PC-3 (cell line): Measurements from ENCODE around the gene TTC28. TPM values are rescaled to one million over a fixed set of nuclear protein-coding genes. Genes with fewer than 3 reads are reported as not detected.

ENCODE experiments used
- ATAC-seq: fragments of 200-7000 bp; cut with Tn5 transposase; 2 replicates; pipeline ENCODE4 v1.9.1; 2020; ENCODE audit warnings: mild to moderate bottlenecking, moderate library complexity
- BruUV-seq: library from RNA; stranded (reverse); fragments of 400-500 nt; replicated peaks from 2 replicates; lab custom pipeline; 2021; lab: Mats Ljungman, UMichigan
- CTCF ChIA-PET: fragments of 300-600 bp; sonication (Branson Sonifier 250); formaldehyde crosslinking; loops from one replicate; lab custom pipeline; 2022; ENCODE audit warnings: antibody characterized with exemption; lab: Charles Lee
- POLR2A ChIA-PET: fragments of 300-600 bp; sonication (Branson Sonifier 250); formaldehyde crosslinking; loops from one replicate; lab custom pipeline; 2022; ENCODE audit warnings: antibody characterized with exemption; ENCODE audit not compliant: unreplicated experiment; lab: Charles Lee
- DNase-seq: peaks from one replicate; pipeline ENCODE4 v3.0.0-alpha.2; 2015
- H2AFZ ChIP-seq: fragments of 300-600 bp; sonication (generic); 2 replicates; pipeline ENCODE4 v1.6.0; 2016; ENCODE audit warnings: antibody characterized with exemption, low read length
- H3F3A ChIP-seq: fragments of 300-600 bp; sonication (generic); one replicate; pipeline ENCODE4 v1.6.0; 2017; ENCODE audit warnings: antibody characterized with exemption, low read length, control low read depth, mild to moderate bottlenecking; ENCODE audit not compliant: unreplicated experiment
- H3K27ac ChIP-seq: fragments of 300-600 bp; sonication (generic); 2 replicates; pipeline ENCODE4 v1.5.1; 2016; ENCODE audit warnings: mild to moderate bottlenecking, low read length
- H3K27me3 ChIP-seq: fragments of 300-600 bp; sonication (generic); 2 replicates; pipeline ENCODE4 v1.6.1; 2016; ENCODE audit warnings: low read length, mixed read lengths
- H3K36me3 ChIP-seq: fragments of 300-600 bp; sonication (generic); 2 replicates; pipeline ENCODE4 v1.6.1; 2016; ENCODE audit warnings: low read depth, mixed run types, low read length, mixed read lengths
- H3K4me1 ChIP-seq: fragments of 300-600 bp; sonication (generic); 2 replicates; pipeline ENCODE4 v1.5.1; 2016; ENCODE audit warnings: low read length; ENCODE audit not compliant: insufficient read depth
- H3K4me2 ChIP-seq: fragments of 300-600 bp; sonication (generic); 2 replicates; pipeline ENCODE4 v1.6.0; 2016; ENCODE audit warnings: low read length
- H3K4me3 ChIP-seq: fragments of 300-600 bp; sonication (generic); 2 replicates; pipeline ENCODE4 v1.5.1; 2016; ENCODE audit warnings: mild to moderate bottlenecking, low read length, mixed read lengths
- H3K79me2 ChIP-seq: fragments of 300-600 bp; sonication (generic); 2 replicates; pipeline ENCODE4 v1.6.1; 2017; ENCODE audit warnings: low read length, mixed read lengths
- H3K9ac ChIP-seq: fragments of 300-600 bp; sonication (generic); 2 replicates; pipeline ENCODE4 v1.6.0; 2016; ENCODE audit warnings: mild to moderate bottlenecking, low read length
- H3K9me2 ChIP-seq: fragments of 300-600 bp; sonication (generic); replicated peaks from 2 replicates; pipeline ENCODE4 v1.6.1; 2016; ENCODE audit warnings: mixed run types, low read length, mixed read lengths
- H3K9me3 ChIP-seq: fragments of 300-600 bp; sonication (generic); 2 replicates; pipeline ENCODE4 v1.6.1; 2016; ENCODE audit warnings: low read length, mixed read lengths
- H4K20me1 ChIP-seq: fragments of 300-600 bp; sonication (generic); 2 replicates; pipeline ENCODE4 v1.6.1; 2016; ENCODE audit warnings: low read length, mixed read lengths
- CTCF ChIP-seq: fragments of 300-600 bp; sonication (generic); conservative IDR thresholded peaks from 2 replicates; pipeline ENCODE4 v1.5.1; 2017; ENCODE audit warnings: antibody characterized with exemption, low read depth, mild to moderate bottlenecking, low read length
- EZH2 ChIP-seq: fragments of 300-600 bp; sonication (generic); IDR thresholded peaks from one replicate; pipeline ENCODE4 v1.6.1; 2017; ENCODE audit warnings: antibody characterized with exemption, mild to moderate bottlenecking, low read length; ENCODE audit not compliant: unreplicated experiment
- EZH2phosphoT487 ChIP-seq: fragments of 300-600 bp; sonication (generic); IDR thresholded peaks from 2 replicates; pipeline ENCODE4 v1.6.1; 2018; ENCODE audit warnings: mild to moderate bottlenecking, antibody characterized with exemption, low read length, borderline replicate concordance
- intact Hi-C: fragments of 100-400 bp; cut with micrococcal nuclease; formaldehyde crosslinking; loops from 2 replicates; pipeline ENCODE4 v1.9.0; 2023
- total RNA-seq: library from RNA; depleted of rRNA; stranded (reverse); fragments of >200 nt; gene quantifications from 2 replicates; pipeline ENCODE4 v1.2.3, GENCODE V29; 2014

TTC28 gene
- total RNA-seq, 1 experiment from 2014 or later, result 6.3 TPM

- Histone ChIP-seq H3K4me2 (no peak overlapping the region), H3F3A (no peaks in the 10 kb centered on the region), H4K20me1 (0 out of 2 replicates have a peak, but pooled peaks cover 3% of the 10 kb centered on the region), H3K79me2 (no peaks in the 10 kb centered on the region), H3K36me3 (no peaks in the 10 kb centered on the region), H3K9ac (no peak overlapping the region), H3K9me2 (no peaks in the 10 kb centered on the region), H2AFZ (no peak overlapping the region), H3K27me3 (no peaks in the 10 kb centered on the region), H3K27ac (no peak overlapping the region), H3K4me3 (no peak overlapping the region), H3K4me1 (peaks cover 13% of the 10 kb centered on the region), H3K9me3 (no peaks in the 10 kb centered on the region)
- TF ChIP-seq EZH2phosphoT487 (no peak), CTCF (no peak), EZH2 (no peak)
- DNase-seq (no peak), ATAC-seq (no peak)
- CTCF ChIA-PET, result interaction anchor here (0.6 kb wide), 1 partner anchor 13 kb away, joined by 3 read pairs; no protein-coding TSS in a partner anchor
- POLR2A ChIA-PET, result interaction anchor here (0.5 kb wide), 2 partner anchors 307 to 953 kb away, joined by 3 read pairs; no protein-coding TSS in a partner anchor
- intact Hi-C loops, result no loop called here
- BruUV-seq, result no TSS peak
Observed at GRCh38 chr22:28018461-28018927, 661.1 kb downstream of the TTC28 start.

- Histone ChIP-seq H3K79me2 (no peaks in the 10 kb centered on the region), H3K9me2 (no peaks in the 10 kb centered on the region), H2AFZ (no peak overlapping the region), H3K4me3 (no peak overlapping the region), H3K4me1 (peaks cover 13% of the 10 kb centered on the region), H3K9ac (no peak overlapping the region), H3F3A (no peaks in the 10 kb centered on the region), H3K27me3 (no peaks in the 10 kb centered on the region), H3K9me3 (no peaks in the 10 kb centered on the region), H3K4me2 (no peak overlapping the region), H3K36me3 (no peaks in the 10 kb centered on the region), H4K20me1 (0 out of 2 replicates have a peak, but pooled peaks cover 3% of the 10 kb centered on the region), H3K27ac (no peak overlapping the region)
- POLR2A ChIA-PET, result no interaction called here
- no TSS peak for BruUV-seq
- CTCF ChIA-PET, result no interaction called here
- intact Hi-C loops, result no loop called here
- no peak for TF ChIP-seq EZH2phosphoT487
- no peak for TF ChIP-seq EZH2
- TF ChIP-seq CTCF, result no peak
- DNase-seq, result no peak
- no peak for ATAC-seq
Observed at GRCh38 chr22:28017859-28018258, 661.8 kb downstream of the TTC28 start.

GRCh38 chr22:28017558-28017820 is 662.2 kb downstream of the TTC28 start:
- Histone ChIP-seq H3K9ac (no peak overlapping the region), H3K27me3 (no peaks in the 10 kb centered on the region), H3K4me1 (peaks cover 13% of the 10 kb centered on the region), H2AFZ (no peak overlapping the region), H3K79me2 (no peaks in the 10 kb centered on the region), H3K9me2 (no peaks in the 10 kb centered on the region), H3K4me3 (no peak overlapping the region), H3F3A (no peaks in the 10 kb centered on the region), H4K20me1 (0 out of 2 replicates have a peak, but pooled peaks cover 3% of the 10 kb centered on the region), H3K9me3 (no peaks in the 10 kb centered on the region), H3K4me2 (no peak overlapping the region), H3K27ac (no peak overlapping the region), H3K36me3 (no peaks in the 10 kb centered on the region)
- CTCF ChIA-PET, result no interaction called here
- POLR2A ChIA-PET, result no interaction called here
- intact Hi-C loops, result no loop called here
- DNase-seq, result no peak
- no peak for TF ChIP-seq EZH2
- TF ChIP-seq EZH2phosphoT487, result no peak
- TF ChIP-seq CTCF, result no peak
- BruUV-seq, result no TSS peak
- ATAC-seq, result no peak
